Transverse colon (tissue), 4 donors: ENCODE results near the gene SMYD4.

Source experiments
- CTCF ChIP-seq, 5 experiments: fragments of 200-600 bp in 3 of 5; fragments of 450-650 bp in 2 of 5; sonication (generic) in 3 of 5; IDR thresholded peaks; 1 replicate in 2 of 5; 2 replicates in 3 of 5; pipeline ENCODE4 v1.5.1; 2016 to 2017; ENCODE audit warnings: antibody characterized with exemption in 5 of 5, inconsistent platforms in 3 of 5, mild to moderate bottlenecking in 2 of 5, moderate library complexity in 1 of 5
- POLR2AphosphoS5 ChIP-seq, 3 donors: sonication (generic); formaldehyde crosslinking; IDR thresholded peaks; one replicate each; pipeline ENCODE4 v1.6.1; 2016; ENCODE audit warnings: antibody characterized with exemption in 3 of 3

GRCh38 chr17:1736348-1737281 lies 93.1 kb downstream of the SMYD4 start:
- no peak for TF ChIP-seq POLR2AphosphoS5 (IDR thresholded peaks at IDR 0.05)
- TF ChIP-seq CTCF (IDR thresholded peaks at IDR 0.05) = no peak
